Upper lobe of left lung (tissue), 4 donors: ENCODE measurements around the gene LRPPRC.

Experiments
- EP300 ChIP-seq, 4 donors: sonication (generic); formaldehyde crosslinking; IDR thresholded peaks; one replicate each; pipeline ENCODE4 v1.5.1; 2017; ENCODE audit warnings: antibody characterized with exemption in 4 of 4, control low read depth in 2 of 4
- POLR2A ChIP-seq, 4 donors: fragments of 450-650 bp; IDR thresholded peaks; one replicate each; pipeline ENCODE4 v1.5.1; 2016 to 2017; ENCODE audit warnings: antibody characterized with exemption in 4 of 4, mild to moderate bottlenecking in 2 of 4
- POLR2AphosphoS5 ChIP-seq, 2 donors: sonication (generic); formaldehyde crosslinking; IDR thresholded peaks; one replicate each; pipeline ENCODE4 v1.5.1; 2017; ENCODE audit warnings: antibody characterized with exemption in 2 of 2
- TF ChIP-seq, protein P1 (sequence below), 6 experiments: fragments of 450-650 bp in 4 of 6; fragments of 200-600 bp in 2 of 6; sonication (generic) in 2 of 6; IDR thresholded peaks; one replicate each; pipeline ENCODE4 v1.5.1; 2016 to 2019; ENCODE audit warnings: antibody characterized with exemption in 6 of 6

GRCh38 chr2:43879261-43879660 lies 116.5 kb downstream of the LRPPRC start:
- TF ChIP-seq, protein P1, sequence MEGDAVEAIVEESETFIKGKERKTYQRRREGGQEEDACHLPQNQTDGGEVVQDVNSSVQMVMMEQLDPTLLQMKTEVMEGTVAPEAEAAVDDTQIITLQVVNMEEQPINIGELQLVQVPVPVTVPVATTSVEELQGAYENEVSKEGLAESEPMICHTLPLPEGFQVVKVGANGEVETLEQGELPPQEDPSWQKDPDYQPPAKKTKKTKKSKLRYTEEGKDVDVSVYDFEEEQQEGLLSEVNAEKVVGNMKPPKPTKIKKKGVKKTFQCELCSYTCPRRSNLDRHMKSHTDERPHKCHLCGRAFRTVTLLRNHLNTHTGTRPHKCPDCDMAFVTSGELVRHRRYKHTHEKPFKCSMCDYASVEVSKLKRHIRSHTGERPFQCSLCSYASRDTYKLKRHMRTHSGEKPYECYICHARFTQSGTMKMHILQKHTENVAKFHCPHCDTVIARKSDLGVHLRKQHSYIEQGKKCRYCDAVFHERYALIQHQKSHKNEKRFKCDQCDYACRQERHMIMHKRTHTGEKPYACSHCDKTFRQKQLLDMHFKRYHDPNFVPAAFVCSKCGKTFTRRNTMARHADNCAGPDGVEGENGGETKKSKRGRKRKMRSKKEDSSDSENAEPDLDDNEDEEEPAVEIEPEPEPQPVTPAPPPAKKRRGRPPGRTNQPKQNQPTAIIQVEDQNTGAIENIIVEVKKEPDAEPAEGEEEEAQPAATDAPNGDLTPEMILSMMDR (IDR thresholded peaks at IDR 0.05) = no peak
- no peak for TF ChIP-seq POLR2AphosphoS5 (IDR thresholded peaks at IDR 0.05)
- TF ChIP-seq EP300 (IDR thresholded peaks at IDR 0.05) = no peak
- no peak for TF ChIP-seq POLR2A (IDR thresholded peaks at IDR 0.05)
